C1 segment of cervical spinal cord (tissue), 14 donors: Measurements from ENCODE around the gene CRYBG2.
"Not testable (repeated sequence)": the region's sequence is repeated elsewhere in the genome, so short reads cannot be mapped to it uniquely, and the experiment has no call there.

Source experiments
- DNase-seq, 14 donors: peaks; one replicate each; lab custom pipeline; 2025; lab: John Stamatoyannopoulos, UW

Gene CRYBG2

DNA sequence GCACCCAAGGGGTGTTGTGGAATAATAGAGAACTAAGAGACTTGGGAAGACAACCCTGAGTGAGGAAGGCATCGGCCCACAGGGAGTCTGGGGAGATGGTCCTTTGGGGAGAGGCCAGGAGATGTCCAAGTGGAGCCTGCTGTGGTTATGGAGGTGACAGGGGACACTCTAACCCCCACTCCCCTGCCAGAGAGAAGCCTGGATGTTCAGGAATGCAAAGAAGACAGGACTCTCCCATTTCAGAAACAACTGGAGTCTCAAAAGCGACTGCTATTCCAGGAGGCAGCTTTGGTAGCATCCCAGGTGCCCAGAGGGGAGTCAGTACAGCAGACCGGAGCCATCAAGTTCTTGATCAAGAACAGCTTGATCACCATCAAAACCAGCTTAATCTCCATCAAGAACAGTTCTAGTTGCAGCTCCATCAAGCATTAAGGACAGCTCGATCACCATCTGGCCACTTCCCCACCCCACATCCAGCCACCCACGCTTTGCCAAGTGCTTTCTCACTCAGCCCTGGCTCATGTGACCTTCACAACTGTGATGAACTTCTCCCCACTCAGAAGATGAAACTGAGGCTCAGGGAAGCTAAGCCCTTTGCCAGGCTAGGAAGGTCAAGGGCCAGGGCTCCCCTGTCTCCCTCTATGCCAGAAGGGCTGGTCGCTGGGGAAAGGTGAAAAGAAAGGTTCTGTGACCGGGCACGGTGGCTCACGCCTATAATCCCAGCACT is 35.4 kb downstream of the CRYBG2 start:
- peak in 7 of 14 donors; percentile 2 to 29 (median 6) for DNase-seq

DNA sequence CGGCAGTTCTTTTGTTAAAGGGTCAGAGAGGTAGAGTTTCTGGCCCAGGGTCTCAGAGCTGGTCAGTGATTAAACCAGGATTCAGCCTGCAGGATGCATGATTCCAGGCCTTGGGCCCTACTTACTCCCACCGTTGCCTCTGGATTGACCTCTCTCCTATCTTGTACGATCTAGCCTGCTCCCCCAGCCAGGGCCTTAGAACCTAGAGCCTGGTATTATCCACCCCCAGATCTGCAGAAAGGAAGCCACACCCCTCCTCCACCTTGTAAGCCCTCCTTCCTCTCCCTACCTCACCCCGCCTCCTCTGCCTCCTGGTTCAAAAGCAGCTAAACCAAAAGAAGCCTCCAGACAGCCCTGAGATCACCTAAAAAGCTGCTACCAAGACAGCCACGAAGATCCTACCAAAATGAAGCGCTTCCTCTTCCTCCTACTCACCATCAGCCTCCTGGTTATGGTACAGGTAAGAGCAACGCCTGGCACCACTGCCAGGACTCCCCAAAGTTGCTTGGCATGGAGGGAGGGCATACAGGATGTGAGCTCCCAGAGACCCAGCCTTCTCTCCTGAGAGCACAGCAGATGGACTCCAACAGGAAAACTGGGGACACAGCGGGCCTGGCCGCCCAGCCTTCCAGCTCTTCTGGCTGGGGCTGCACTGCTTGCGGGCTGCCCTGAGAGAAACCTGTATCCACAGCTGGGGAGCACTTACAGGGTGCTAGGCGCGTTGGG is 36.2 kb downstream of the CRYBG2 start, which contains the start of gene CD52:
Gene CD52, plus strand, starts transcription at position 347 of the 726 bp plus-strand sequence. Its CDS starts 60 bp downstream, at position 407.
- no peak for DNase-seq

DNA sequence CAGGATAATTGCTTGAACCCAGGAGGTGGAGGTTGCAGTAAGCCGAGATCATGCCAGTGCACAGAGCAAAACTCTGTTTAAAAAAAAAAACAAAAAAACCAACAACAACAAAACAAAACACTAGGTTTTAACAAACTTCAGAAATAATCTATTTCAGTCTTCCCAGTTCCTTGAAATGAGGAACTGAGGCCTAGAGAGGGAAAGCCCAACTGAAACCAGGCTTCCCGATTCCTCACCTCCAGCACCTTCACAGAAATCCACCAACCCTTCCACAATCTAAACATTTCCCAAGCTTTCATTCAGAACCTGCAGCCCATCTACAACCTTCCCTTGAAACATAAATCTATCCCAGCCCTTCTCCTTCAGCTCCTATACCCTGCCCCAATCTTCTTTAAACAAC is 36.8 kb downstream of the CRYBG2 start:
- DNase-seq, result no peak

DNA sequence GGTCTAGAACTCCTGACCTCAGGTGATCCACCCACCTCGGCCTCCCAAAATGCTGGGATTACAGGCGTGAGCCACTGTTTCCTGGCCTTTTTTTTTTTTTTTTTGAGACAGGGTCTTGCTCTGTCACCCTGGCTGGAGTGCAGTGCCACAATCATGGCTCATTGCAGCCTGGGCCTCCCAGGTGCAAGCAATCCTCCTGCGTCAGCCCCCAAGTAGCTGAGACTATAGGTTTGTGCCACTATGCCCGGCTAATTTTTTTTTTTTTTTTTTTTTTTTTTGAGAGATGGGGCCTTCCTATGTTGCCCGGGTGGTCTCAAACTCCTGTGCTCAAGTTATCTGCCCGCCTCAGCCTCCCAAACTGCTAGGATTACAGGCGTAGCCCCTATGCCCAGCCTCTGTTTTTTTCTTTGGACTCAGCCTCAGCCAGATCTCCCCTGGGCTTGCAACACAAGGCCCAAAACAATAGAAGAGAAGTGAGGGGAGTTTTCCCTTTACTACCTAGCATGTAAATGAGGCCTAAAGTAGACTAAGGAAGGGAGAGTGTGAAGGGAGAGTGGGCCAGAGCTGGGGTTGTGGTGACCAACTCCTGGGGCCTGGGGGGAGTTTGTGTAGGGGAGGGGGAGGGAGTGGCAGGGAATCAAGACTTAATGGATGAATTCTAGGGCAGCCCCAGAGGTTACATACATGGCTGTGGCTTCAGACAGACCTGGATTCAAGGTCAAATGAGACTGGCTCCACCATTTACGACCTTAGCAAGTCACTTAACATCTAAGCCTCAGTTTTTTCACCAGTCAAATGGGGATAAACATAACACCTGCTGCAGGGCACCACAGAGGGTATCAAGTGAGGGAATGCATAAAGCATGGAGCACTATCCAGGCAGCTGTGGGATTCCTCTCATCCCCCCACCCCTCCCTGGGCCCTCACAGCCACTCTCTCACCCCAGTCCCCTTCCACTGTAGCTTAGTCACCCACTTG is 37.8 kb downstream of the CRYBG2 start:
- no peak for DNase-seq

DNA sequence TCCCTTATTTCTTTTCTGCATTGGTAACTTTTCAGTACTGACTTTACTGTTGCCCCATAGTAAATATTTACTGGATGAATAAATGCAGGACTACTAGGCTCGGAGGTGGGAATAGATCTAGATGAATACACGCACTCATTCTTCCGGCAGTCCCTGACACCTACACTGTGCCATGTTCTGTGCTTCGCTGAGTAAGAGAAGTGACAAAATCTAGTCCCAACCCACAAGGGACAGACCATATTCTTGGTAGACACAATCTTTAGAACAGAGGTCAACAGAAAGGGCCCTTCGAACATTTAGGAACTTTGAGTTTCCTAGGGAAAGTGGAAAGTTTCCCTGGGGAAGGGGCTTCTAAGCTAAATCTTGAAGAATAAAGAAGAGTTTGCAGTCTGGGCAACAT is 39.4 kb downstream of the CRYBG2 start:
- DNase-seq, result no peak

DNA sequence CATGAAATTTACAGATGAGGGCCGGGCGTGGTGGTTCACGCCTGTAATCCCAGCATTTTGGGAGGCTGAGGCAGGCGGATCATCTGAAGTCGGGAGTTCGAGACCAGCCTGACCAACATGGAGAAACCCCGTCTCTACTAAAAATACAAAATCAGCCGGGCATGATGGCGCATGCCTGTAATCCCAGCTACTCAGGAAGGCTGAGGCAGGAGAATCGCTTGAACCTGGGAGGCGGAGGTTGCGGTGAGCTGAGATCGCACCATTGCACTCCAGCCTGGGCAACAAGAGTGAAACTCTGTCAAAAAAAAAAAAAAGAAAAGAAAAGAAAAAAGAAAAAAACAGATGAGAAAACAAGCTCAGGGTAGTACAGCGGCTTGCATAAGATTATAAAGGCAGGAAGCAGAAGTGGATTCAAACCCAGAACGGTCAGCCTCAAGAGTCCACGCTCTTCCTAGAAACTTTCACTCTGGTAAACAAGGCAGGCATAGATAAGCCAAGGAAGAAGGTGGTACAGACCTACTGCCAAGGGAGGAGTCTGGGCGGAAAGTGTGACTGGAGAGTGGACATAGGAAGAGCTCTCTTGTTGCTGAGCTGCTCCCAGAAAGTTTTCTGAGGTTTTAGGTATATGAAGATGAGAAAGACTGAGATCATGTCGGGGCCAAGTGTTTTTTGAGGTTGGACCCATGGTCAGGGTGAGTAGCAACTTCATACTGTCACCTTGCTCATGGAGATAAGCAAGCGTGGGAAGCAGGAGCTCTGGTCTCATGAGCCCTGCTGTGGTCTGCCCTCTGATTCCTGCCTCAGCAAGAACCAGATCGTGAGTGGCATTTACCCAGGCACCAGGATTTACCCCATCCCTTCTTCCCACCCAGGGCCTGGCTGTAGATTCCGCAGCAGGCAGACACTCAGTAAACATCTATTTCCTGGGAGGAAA is 45.7 kb downstream of the CRYBG2 start:
- DNase-seq, result not testable (repeated sequence)

DNA sequence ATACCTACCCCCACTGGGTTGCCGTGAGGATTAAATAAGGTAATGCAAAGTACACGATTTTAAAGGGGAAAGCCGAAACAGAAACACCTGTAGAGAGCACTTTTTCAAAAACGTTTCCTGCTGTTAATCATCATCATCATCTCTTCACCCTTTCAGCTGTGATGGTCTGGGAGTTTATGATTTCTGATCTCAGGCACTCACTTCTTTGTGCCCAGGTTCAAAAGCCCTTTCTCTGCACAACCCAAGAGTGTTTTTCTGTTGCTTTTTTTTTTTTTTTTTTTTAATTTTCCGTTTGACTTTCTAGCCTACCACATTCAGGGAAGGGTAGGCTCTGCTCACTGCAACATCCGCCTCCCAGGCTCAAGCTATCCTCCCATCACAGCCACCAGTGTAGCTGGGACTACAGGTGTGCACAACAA is 46.6 kb downstream of the CRYBG2 start:
- no peak for DNase-seq

DNA sequence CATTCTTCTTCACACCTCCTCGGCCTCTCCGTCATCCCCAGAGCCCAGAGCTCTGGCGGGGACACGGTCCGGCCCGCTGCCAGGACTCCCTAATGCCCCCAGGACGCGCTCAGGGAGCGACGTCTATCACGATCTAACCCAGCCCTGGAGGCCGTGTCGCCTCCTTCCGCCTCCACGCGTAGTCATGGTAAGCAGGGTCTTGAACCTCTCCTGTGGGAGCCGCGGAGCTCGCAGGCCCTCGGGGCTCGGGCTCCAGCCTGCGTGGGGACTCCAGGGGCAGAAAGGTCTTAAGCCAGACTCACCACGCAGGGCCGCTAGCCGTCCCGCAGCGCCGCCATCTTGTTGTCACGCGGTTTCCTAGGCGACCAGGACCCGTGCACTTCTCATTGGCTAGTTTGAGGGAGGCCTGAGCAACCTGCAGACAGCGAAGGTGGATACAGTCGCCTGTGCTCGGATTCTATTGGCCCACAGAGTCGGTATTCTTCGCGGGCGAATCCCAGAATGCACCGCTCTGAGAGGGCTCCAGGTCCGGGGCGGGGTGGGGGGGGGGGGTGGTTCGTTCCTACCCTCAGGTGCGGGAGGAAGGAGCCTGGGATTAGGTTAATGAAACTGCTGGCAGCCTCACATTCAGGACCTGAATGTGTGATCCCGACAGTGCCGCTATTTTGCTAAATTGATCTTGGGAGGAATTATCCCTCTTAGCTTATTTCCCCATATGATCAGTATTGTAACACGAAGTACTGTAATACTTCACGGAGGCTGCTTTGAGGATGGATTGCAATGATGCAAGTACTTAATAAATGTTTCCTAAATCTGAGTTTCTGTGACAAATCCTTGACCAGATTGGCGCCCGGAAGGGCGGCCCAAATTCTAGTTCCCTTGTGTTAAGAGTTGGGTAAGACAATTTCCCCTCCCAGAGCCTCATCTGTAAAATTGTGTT is 47.4 kb downstream of the CRYBG2 start, which contains the start of gene UBXN11:
Gene UBXN11, minus strand, starts transcription at position 347 of the 940 bp plus-strand sequence. CDS start 3,753 bp downstream, outside the sequence.
- DNase-seq, result peak; percentile 14 to 95 (median 72)

DNA sequence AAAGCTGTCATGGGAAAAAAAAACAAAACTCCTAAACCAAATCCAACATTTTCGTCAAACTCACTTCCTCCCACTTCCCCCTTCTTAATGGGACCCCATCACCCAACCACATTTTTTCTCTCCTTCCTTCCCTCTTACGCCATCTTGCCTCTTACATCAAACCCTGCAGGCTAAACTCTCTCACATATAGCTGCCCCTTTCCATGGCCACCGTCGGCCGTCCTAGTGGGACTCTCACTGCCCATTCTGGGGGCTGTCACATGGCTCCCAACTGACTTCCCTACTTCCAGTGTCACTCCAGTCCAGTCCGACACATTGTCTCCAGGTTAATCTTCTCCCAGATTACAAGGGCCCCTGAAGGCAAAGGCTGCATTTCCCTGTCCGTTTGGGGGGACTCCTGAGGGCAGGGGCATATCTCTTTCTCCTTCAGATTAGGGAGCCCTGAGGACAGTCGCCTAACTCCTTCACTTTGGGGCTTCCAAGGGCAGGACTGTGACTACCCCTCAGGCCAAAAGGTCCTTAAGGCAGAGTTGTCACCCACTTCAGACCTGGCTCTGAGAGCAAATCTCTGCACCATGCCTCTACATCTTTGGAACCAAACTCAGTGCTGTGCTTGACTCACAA is 48.2 kb downstream of the CRYBG2 start:
- DNase-seq, result no peak

DNA sequence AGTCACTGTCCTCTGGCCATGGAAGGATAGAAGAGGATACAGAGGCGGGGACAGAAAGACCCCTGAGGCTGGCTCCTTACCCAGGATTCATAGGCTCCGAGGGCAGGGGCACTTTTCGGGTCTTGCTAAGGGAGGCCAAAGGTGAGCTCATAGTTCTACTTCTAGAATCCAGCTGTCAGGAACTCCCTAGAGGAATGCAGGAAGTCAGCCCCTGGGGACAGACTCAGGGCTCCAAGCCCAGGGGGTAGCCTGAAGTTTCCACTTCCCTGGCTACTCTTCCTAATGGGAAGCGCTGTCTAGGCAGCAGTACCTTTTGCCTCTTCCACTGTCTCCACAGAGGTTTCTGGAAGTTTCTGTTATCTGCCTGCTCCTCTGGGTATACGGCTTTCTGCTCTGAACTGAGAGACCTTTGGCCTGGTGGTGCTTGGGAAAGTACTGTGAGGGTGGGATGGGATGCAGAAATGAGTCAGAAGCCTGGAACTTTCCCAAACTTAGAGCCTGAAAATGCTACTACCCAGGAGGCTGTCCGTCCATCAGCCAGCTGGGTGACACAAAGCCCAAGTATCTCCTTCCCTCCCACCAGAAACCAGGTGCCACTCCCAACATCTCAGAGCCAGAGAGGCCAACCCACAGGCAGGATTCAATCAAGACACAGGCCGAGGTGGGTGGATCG is 51.1 kb downstream of the CRYBG2 start:
- no peak for DNase-seq

DNA sequence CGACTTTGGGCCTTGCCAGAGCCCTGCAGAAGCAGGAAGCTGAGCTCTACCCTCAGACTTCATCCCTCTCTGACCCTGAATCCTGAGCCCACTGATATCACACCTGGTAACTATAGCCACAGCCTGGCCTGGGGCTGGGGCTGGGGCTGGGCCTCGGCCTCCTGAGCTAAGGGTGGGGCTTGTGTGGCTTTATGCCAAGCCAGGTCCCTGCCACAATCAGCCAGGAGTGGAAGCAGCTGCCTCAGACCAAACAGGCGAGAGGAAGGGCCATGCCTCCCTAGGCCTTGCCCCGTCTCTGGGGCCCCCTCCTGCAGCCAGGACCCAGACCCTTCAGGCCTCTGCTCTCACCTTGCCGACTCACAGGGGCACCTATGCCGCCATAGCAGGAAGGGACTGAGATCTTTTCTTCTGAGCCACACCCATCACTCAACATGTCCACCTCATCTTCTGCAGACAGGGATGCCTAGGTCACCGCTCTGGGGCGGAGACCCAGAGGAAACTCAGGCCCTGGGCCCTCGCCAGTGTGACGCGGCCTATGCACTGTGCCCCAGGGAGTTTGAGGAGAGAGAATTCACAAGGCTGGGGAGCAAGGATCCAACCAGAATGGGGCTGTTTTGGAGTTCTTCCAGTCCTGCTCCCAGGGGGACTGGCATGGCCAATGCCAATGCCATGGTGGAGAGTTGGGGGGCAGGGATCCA is 53.2 kb downstream of the CRYBG2 start:
- no peak for DNase-seq

DNA sequence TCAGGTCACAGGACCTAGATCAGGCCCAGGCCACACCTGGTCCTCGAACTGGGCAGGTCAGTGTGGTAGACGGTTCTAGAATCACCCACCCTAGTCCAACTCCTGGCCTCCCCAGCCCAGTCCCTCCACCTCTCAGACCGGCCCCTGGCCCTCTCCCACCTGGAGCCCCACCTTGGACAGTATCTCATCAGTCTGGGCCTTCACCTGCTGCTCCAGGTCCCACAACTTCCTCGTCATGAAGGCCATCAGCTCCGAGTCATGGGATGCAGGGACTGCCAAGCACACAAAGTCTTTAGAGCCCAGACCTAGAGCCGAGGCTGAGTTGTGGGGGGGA is 56.2 kb downstream of the CRYBG2 start:
- no peak for DNase-seq

DNA sequence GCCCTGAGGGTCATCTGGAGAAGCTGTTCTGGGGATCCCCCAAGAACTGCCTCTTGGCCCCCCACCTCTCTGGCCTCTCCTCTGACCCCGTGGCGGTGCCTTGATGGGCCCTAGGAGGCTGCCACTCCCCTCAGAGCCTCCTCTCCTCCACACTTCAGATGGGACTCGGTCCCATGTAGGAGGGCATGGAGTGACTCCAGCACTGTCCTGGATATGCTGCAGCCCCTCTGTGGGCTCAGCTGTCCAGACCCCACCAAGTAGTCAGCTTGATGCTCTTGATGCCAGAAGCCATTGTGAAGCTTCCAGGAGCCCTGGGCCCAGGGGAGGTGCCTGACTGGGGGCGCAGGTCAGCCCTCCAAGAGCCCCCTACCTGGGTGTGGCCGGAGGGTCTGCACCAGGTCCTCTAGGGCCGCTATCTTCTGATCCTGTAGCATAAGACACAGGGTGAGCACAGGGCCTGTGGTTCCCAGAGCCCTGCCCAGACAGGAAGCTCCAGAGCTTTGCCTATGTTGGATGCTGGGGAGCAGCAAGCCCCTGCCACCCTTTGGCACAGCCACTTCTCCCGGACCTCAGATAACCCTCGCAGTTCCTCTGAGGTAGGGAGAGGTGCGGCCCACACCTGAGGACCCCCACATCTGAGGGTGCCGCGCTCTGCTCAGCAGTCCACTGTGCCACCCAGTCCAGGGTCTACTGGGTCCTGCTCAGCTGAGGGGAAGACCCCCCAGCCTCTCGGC is 56.7 kb downstream of the CRYBG2 start:
- no peak for DNase-seq

DNA sequence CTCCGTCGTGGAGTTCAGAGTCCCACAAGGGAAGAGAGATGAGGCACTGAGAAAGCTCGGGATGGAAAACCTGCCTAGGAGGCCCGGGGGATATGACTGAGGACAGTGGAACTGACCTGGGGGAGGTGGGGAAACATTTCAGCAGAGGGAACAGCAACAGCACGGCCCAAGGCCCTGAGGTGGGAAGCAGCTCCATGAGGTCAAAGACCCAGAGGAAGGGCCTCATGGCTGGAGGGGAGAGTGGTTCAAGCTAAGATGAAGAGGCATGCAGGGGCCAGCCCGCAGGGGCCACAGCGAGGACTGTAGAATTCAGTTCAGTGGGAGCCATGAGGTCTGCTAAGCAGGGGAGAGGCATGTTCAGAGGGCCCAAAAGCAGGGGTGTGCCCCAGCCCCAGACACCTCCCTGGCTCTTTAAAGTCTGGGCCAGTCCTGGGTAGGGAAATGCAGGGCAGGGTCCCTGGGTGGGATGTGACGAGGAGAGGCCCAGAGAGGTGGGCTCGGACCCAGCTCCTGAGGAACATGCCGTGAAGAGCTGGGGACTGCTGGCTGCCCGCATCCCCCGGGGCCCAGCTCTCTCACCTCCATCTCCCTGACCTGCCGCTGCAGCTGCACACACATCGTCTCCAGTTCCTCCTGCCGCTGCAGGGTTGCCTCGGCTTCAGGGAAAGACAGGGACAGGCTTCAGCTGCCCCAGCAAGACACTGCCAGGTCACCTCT is 57.4 kb downstream of the CRYBG2 start:
- DNase-seq, result no peak

DNA sequence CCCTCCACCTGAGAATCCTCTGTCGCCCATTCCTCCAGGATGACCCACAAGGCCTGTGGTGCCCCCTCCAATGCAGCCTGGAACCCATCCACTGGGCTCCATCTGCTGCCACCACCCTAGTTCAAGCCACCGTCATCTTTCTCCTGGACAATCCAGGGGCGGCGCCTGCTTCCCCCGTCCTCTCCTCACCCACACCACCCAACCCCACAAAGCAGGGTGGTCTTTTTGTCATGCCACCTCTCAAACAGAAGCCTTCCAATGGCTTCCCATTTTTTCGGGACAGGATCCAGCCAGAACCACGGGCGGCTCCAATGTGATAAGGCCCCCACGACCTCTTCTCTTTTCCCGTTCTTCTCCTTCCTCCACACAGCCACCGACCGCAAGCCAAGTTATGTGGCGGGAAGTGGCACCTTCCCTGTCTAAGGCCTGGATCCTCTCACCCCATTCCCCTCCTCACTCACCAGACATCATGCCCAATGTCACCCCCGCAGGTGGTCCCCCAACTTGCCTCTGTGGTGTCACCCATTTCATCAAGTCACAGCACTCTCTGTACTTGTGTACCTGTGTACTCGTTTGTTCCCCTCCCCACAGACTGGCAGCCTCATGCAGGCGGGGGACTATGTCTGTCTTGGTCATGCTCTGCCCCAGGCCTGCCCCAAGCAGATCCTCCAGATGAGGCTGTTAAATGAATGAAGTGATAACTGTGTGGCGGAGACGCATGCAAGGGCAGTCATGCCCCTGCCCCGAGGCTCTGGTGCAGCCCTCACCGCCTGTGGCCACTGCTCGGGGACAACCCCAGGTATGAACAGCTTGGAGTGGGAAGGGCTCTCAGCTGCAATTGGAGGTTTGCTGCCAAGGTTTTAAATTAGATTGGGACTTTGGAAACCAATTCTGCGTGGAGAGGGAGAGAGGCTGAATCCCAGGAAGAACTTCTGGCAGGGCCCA is 58.5 kb downstream of the CRYBG2 start:
- DNase-seq, result no peak
